RWPE1 (cell line): ENCODE results near the gene CD2BP2.

Experiments
- CTCF ChIA-PET: fragments of 350-600 bp; sonication (Branson Sonifier 250); formaldehyde crosslinking; extraction: SDS; loops from one replicate; lab custom pipeline; 2021; lab: Yijun Ruan, JAX
- POLR2A ChIA-PET: fragments of 400-600 bp; formaldehyde crosslinking; extraction: SDS; loops from one replicate; lab custom pipeline; 2020; ENCODE audit warnings: antibody characterized with exemption; ENCODE audit not compliant: low non-redundant PET; lab: Yijun Ruan, JAX
- DNase-seq: peaks from one replicate; pipeline ENCODE4 v3.0.0; 2012; ENCODE audit warnings: low spot score
- H3K27ac ChIP-seq: fragments of 450-650 bp; 2 replicates; pipeline ENCODE4 v1.5.1; 2017
- TF ChIP-seq, protein P1 (sequence below): fragments of 450-650 bp; conservative IDR thresholded peaks from 2 replicates; pipeline ENCODE4 v1.5.1; 2017; ENCODE audit warnings: low read depth, mild to moderate bottlenecking

Gene CD2BP2

DNA sequence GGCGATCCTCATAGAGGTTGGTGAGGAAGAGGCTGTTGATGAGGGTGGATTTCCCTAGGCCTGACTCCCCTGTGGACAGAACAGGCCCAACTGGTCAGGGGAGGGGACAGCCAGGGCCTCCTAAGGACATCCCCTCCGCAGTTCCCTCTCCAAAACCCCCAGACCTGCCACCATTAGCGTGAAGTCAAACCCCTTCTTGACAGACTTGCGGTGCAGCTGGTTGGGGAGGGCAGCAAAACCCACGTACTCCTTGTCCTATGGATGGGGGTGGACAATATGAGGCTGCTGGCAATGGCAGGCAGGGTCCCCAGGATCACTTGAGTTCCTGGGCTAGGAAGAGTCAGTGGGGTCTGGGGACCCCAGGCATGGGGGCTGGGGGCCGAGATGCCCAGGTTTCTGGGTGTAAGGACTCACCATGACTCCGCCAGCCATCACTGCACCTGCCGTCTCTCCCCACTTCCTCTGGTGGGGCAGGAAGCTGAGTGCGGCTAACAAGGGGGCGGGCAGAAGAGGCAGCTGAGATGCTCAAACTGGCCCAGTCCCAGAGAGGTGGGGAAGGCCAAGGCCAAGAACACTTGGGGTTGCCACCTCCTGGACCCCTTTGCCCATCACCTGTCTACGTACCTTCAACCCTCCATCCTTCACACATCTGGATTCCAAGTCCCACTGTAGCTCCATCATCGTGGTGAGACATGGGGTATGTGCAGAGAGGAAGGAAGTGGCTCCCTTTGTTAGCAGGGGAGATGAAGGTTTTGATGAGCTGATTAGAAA lies 27.2 kb upstream of the CD2BP2 start, which contains the start of gene SEPTIN1:
Gene SEPTIN1, minus strand, starts transcription at position 451 of the 771 bp plus-strand sequence. Its CDS starts 19 bp downstream, at position 432.
- ChIA-PET CTCF (no interaction called here), POLR2A (interaction anchor here (0.5 kb wide), 1 partner anchor 268 kb away, joined by 11 read pairs; no protein-coding TSS in a partner anchor)
- TF ChIP-seq, protein P1, sequence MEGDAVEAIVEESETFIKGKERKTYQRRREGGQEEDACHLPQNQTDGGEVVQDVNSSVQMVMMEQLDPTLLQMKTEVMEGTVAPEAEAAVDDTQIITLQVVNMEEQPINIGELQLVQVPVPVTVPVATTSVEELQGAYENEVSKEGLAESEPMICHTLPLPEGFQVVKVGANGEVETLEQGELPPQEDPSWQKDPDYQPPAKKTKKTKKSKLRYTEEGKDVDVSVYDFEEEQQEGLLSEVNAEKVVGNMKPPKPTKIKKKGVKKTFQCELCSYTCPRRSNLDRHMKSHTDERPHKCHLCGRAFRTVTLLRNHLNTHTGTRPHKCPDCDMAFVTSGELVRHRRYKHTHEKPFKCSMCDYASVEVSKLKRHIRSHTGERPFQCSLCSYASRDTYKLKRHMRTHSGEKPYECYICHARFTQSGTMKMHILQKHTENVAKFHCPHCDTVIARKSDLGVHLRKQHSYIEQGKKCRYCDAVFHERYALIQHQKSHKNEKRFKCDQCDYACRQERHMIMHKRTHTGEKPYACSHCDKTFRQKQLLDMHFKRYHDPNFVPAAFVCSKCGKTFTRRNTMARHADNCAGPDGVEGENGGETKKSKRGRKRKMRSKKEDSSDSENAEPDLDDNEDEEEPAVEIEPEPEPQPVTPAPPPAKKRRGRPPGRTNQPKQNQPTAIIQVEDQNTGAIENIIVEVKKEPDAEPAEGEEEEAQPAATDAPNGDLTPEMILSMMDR, result no peak
- no peak for DNase-seq
- H3K27ac ChIP-seq, result peak within 1 kb of the TSS; percentile 42

DNA sequence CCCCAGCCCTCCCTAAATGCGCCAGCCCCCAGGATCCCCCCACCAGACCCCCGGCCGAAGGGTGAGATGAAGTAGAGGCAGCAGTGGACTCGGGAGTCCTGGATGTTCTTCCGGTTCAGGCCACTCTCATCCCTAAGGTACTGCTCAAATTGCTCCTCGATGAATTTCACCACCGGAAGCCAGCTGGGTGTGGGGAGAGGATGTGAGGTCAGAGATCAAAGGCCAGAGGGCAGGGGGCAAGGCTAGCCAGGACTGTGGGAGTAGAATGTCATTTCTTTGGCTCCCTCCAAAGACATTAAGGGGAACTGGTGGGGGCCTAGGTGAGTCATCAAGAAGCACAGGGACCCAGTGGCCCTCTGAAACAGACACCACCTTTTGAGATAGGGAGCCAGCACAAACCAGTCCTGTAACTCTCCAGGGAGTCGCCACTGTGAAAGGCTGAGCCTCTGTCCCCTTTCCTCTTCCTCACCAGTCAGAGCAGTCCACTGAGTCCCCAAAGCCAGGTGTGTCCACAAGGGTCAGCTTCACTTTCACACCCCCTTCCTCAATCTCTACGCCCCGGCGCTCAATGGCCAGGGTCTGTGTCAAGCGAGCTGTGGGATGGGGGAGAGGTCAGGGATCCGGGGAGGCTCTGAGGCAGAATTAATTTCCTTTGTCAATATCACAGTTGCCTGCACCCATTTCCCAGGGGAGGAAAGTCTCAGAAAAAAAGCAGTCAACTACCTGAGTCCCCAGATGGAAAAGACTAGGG lies 26.4 kb upstream of the CD2BP2 start:
- ChIA-PET POLR2A (no interaction called here), CTCF (no interaction called here)
- H3K27ac ChIP-seq, result peak overlapping the region; percentile 42
- TF ChIP-seq, protein P1, result no peak
- DNase-seq, result no peak

DNA sequence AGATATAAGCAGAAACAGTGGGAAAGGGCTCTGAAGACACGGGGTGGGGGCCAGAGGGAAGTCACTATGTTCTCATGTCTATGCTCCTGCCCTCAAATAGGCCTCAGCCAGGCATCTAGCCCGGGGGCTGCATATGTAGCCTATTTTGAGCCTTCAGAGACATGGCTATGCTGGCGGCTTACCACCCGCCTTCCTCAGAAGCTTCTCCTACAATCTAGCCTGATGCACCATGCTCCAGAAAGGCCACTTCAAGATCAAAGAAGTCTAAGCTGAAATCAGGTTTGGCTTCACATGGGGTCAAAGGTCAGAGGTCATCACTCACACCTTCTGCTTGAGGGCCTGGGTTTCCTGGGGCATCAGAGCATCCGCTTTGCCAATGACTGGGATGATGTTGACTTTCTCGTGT lies 25.7 kb upstream of the CD2BP2 start:
- POLR2A ChIA-PET, result no interaction called here
- CTCF ChIA-PET, result no interaction called here
- H3K27ac ChIP-seq, result peak overlapping the region; percentile 42
- DNase-seq, result no peak
- TF ChIP-seq, protein P1, result no peak

DNA sequence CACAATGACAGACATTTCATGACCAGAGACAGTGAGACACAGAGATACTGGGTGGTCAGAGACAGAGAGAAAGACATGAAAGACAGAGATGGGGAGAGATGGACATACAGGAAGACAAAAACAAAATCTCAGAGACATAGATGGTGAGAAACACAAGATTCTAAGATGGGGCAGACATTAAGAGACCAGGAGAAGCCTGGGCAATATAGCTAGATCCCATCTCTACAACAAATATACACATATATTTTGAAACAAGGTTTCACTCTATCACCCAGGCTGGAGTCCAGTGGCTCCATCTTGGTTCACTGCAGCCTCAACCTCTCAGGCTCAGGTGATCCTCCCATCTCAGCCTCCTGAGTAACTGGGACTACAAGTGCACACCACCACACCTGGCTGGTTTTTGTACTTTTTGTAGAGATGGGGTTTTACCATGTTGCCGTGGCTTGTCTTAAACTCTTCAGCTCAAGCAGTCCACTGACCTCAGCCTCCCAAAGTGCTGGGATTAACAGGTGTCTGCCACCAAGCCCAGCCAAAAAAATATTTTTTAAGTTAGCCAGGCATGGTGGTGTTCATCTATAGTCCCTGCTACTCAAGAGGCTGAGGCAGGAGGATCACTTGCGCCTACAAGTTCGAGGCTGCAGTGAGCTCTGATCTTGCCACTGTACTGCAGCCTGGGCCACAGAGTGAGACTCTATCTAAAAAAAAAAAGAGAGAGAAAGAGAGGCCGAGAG lies 25.1 kb upstream of the CD2BP2 start:
- DNase-seq, result no peak
- H3K27ac ChIP-seq, result peak overlapping the region; percentile 42
- CTCF ChIA-PET, result no interaction called here
- POLR2A ChIA-PET, result no interaction called here
- TF ChIP-seq, protein P1, result no peak

DNA sequence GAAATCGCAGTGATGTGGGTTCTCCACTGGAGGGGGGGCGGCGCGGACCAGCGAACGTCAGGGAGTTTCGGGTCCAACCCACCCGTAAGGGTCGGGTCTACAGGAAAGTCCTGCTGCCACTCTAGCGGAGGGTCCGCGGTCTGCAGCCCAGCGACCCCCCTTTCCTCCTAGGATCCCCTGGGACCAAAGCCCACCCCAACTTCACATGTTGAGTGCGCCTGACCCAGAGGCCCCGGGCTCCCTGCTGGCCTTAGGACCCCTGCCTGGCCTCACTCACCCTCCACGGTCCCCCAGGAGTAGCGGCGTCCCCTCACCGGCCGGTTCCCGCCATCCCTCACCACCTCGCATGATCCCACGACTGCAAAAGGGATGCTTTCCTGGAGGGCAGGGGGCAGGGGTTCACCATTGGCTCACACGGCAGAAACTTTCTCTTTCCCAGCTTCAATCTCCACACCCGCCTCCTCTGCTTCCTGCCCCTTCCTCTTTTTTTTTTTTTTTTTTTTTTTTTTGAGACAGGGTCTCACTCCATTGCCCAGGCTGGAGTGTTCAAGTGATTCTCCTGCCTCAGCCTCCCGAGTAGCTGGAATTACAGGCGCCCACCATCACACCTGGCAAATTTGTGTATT lies 24.2 kb upstream of the CD2BP2 start:
- H3K27ac ChIP-seq, result peak overlapping the region; percentile 99
- CTCF ChIA-PET, result interaction anchor here (1.1 to 1.5 kb wide), 2 partner anchors 10 to 16 kb away, joined by 3 to 4 read pairs; partner anchors contain the start of gene ZNF48
- no peak for DNase-seq
- POLR2A ChIA-PET, result interaction anchor here (0.6 to 0.7 kb wide), 2 partner anchors 19 to 156 kb away, joined by 3 to 6 read pairs; no protein-coding TSS in a partner anchor
- TF ChIP-seq, protein P1, result no peak
